G401.6 (cell line): ENCODE data around the gene SEC16B.

Experiments
- FAIRE-seq: peaks from 2 replicates; lab custom pipeline; 2012; peaks lifted over from hg19 to GRCh38; lab: Jason Lieb, UNC

SEC16B gene

GRCh38 chr1:177902266-177902665 is 67.6 kb downstream of the SEC16B start:
- no peak for FAIRE-seq

GRCh38 chr1:177897998-177898654 is 71.7 kb downstream of the SEC16B start:
- no peak for FAIRE-seq

- FAIRE-seq = no peak
Measured at GRCh38 chr1:177897281-177897997, 72.4 kb downstream of the SEC16B start.
